HCT116 (cell line): ENCODE measurements around the gene SOCS7. TPM values are rescaled to one million over a fixed set of nuclear protein-coding genes. Genes with fewer than 3 reads are reported as not detected.

ENCODE experiments used
- ATAC-seq: fragments of 200-7000 bp; cut with Tn5 transposase; 2 replicates; pipeline ENCODE4 v1.9.1; 2020; ENCODE audit warnings: mild to moderate bottlenecking, moderate library complexity
- BruUV-seq: library from RNA; stranded (reverse); fragments of 400-500 nt; replicated peaks from 2 replicates; lab custom pipeline; 2021; lab: Mats Ljungman, UMichigan
- CTCF ChIA-PET: fragments of 300-600 bp; sonication (Branson Sonifier 250); formaldehyde crosslinking; loops from one replicate; lab custom pipeline; 2021; ENCODE audit warnings: antibody characterized with exemption; lab: Charles Lee
- POLR2A ChIA-PET: fragments of 300-600, 350-600 bp; sonication (Branson Sonifier 250); formaldehyde crosslinking; loops from one replicate; lab custom pipeline; 2021; ENCODE audit warnings: antibody characterized with exemption; lab: Charles Lee
- RAD21 ChIA-PET, 2 experiments: fragments of 300-600 bp; sonication (Branson Sonifier 250); formaldehyde crosslinking; loops; one replicate each; lab custom pipeline; 2023; ENCODE audit warnings: low total read pairs in 2 of 2; ENCODE audit not compliant: uncharacterized antibody in 2 of 2, unreplicated experiment in 2 of 2, low non-redundant PET in 1 of 2; lab: Charles Lee
- DNase-seq: peaks from one replicate; pipeline ENCODE4 v3.0.0-alpha.2; 2010; ENCODE audit warnings: low read depth, low spot score
- H2AFZ ChIP-seq: fragments of 200-600 bp; shearing (Covaris generic), sonication (generic); 2 replicates; pipeline ENCODE4 v1.6.1; 2017; ENCODE audit warnings: low read depth, mixed run types, mixed read lengths, antibody characterized with exemption, low read length; ENCODE audit not compliant: poor library complexity, severe bottlenecking
- H3K27ac ChIP-seq: 2 replicates; pipeline ENCODE4 v1.5.1; 2012; ENCODE audit warnings: low read depth, low read length
- H3K27me3 ChIP-seq: fragments of 200-600 bp; sonication (generic); 2 replicates; pipeline ENCODE4 v1.6.1; 2016; ENCODE audit warnings: mixed run types, low read length, mixed read lengths; ENCODE audit not compliant: insufficient read depth
- H3K36me3 ChIP-seq, 2 experiments: fragments of 200-500 bp in 1 of 2; fragments of 200-600 bp in 1 of 2; sonication (Bioruptor generic) in 1 of 2; sonication (generic) in 1 of 2; 2 replicates each; pipeline versions ENCODE4 v1.5.1 to v1.6.1; 2014 to 2016; ENCODE audit warnings: low read length in 2 of 2, inconsistent platforms in 1 of 2, mixed read lengths in 1 of 2, mixed run types in 1 of 2; ENCODE audit not compliant: insufficient read depth in 2 of 2, control insufficient read depth in 1 of 2
- H3K4me1 ChIP-seq, 2 experiments: fragments of 200-600 bp in 1 of 2; sonication (generic) in 1 of 2; 2 replicates each; pipeline versions ENCODE4 v1.5.1 to v1.6.1; 2012 to 2017; ENCODE audit warnings: low read length in 2 of 2, inconsistent platforms in 1 of 2, mild to moderate bottlenecking in 1 of 2, mixed read lengths in 1 of 2, mixed run types in 1 of 2, moderate library complexity in 1 of 2; ENCODE audit not compliant: insufficient read depth in 2 of 2, control insufficient read depth in 1 of 2
- H3K4me2 ChIP-seq: fragments of 200-600 bp; sonication (generic); 2 replicates; pipeline ENCODE4 v1.6.1; 2017; ENCODE audit warnings: mixed run types, low read length, mixed read lengths
- H3K4me3 ChIP-seq, 2 experiments: fragments of 200-600 bp in 1 of 2; sonication (generic) in 1 of 2; replicated peaks in 1 of 2; 2 replicates each; pipeline ENCODE4 v1.5.1; 2011 to 2016; ENCODE audit warnings: low read length in 2 of 2, control low read depth in 1 of 2, low read depth in 1 of 2, mild to moderate bottlenecking in 1 of 2, mixed read lengths in 1 of 2, mixed run types in 1 of 2
- H3K79me2 ChIP-seq: fragments of 200-600 bp; sonication (generic); 2 replicates; pipeline ENCODE4 v1.6.1; 2017; ENCODE audit warnings: mild to moderate bottlenecking, mixed run types, low read length, moderate library complexity, mixed read lengths; ENCODE audit not compliant: insufficient read depth
- H3K9ac ChIP-seq: fragments of 200-600 bp; sonication (generic); 2 replicates; pipeline ENCODE4 v1.6.1; 2016; ENCODE audit warnings: low read length, mixed read lengths
- H3K9me2 ChIP-seq: fragments of 200-600 bp; sonication (generic), shearing (Covaris generic); 2 replicates; pipeline ENCODE4 v1.6.1; 2017; ENCODE audit warnings: mixed run types, mild to moderate bottlenecking, moderate library complexity; ENCODE audit not compliant: insufficient read depth
- H3K9me3 ChIP-seq, 2 experiments: fragments of 200-500 bp in 1 of 2; fragments of 200-600 bp in 1 of 2; sonication (Bioruptor generic) in 1 of 2; sonication (generic) in 1 of 2; 2 replicates each; pipeline ENCODE4 v1.6.1; 2014 to 2017; ENCODE audit warnings: low read length in 2 of 2, mixed read lengths in 2 of 2, inconsistent platforms in 1 of 2, low read depth in 1 of 2, mild to moderate bottlenecking in 1 of 2, mixed run types in 1 of 2, moderate library complexity in 1 of 2; ENCODE audit not compliant: control insufficient read depth in 1 of 2, insufficient read depth in 1 of 2
- H4K20me1 ChIP-seq: fragments of 200-600 bp; sonication (generic), shearing (Covaris generic); 2 replicates; pipeline ENCODE4 v1.6.1; 2017; ENCODE audit warnings: mixed run types, mild to moderate bottlenecking, moderate library complexity; ENCODE audit not compliant: insufficient read depth
- CTCF ChIP-seq, 3 experiments: fragments of 200-600 bp in 1 of 3; sonication (generic) in 1 of 3; IDR thresholded peaks in 2 of 3; conservative IDR thresholded peaks in 1 of 3; 2 replicates each; pipeline ENCODE4 v1.5.1; 2012 to 2017; ENCODE audit warnings: low read depth in 2 of 3, low read length in 2 of 3, antibody characterized with exemption in 1 of 3, borderline replicate concordance in 1 of 3, control low read depth in 1 of 3, mild to moderate bottlenecking in 1 of 3, mixed read lengths in 1 of 3, mixed run types in 1 of 3, moderate library complexity in 1 of 3; ENCODE audit not compliant: insufficient read depth in 1 of 3
- EZH2phosphoT487 ChIP-seq: fragments of 200-600 bp; IDR thresholded peaks from 2 replicates; pipeline ENCODE4 v1.6.1; 2018; ENCODE audit warnings: antibody characterized with exemption, borderline replicate concordance
- FOSL1 ChIP-seq: IDR thresholded peaks from 2 replicates; pipeline ENCODE4 v1.6.1; 2012; ENCODE audit warnings: low read depth
- JUND ChIP-seq: IDR thresholded peaks from 2 replicates; pipeline ENCODE4 v1.6.1; 2012
- REST ChIP-seq: IDR thresholded peaks from 2 replicates; pipeline ENCODE4 v1.6.1; 2012; ENCODE audit warnings: low read depth
- SP1 ChIP-seq: IDR thresholded peaks from 2 replicates; pipeline ENCODE4 v1.6.1; 2012; ENCODE audit warnings: low read depth
- YY1 ChIP-seq: IDR thresholded peaks from 2 replicates; pipeline ENCODE4 v1.6.1; 2011; ENCODE audit warnings: low read length, low read depth, moderate library complexity, mild to moderate bottlenecking; ENCODE audit not compliant: insufficient replicate concordance; ENCODE audit errors: extremely low read depth
- ZBTB33 ChIP-seq: IDR thresholded peaks from 2 replicates; pipeline ENCODE4 v1.6.1; 2011; ENCODE audit warnings: mild to moderate bottlenecking, low read length, moderate library complexity; ENCODE audit not compliant: insufficient replicate concordance; ENCODE audit errors: extremely low read depth
- intact Hi-C: fragments of 100-400 bp; cut with micrococcal nuclease; formaldehyde crosslinking; loops from 2 replicates; pipeline ENCODE4 v1.10.0; 2022
- total RNA-seq: library from RNA; stranded (reverse); gene quantifications from one replicate; pipeline ENCODE4 v1.2.1, GENCODE V29; 2021; ENCODE audit not compliant: unreplicated experiment
- TF ChIP-seq, protein P1 (sequence below): IDR thresholded peaks from 2 replicates; pipeline ENCODE4 v1.6.1; 2012

SOCS7 gene
- total RNA-seq, 1 experiment from 2014 or later, result 49.9 TPM

DNA sequence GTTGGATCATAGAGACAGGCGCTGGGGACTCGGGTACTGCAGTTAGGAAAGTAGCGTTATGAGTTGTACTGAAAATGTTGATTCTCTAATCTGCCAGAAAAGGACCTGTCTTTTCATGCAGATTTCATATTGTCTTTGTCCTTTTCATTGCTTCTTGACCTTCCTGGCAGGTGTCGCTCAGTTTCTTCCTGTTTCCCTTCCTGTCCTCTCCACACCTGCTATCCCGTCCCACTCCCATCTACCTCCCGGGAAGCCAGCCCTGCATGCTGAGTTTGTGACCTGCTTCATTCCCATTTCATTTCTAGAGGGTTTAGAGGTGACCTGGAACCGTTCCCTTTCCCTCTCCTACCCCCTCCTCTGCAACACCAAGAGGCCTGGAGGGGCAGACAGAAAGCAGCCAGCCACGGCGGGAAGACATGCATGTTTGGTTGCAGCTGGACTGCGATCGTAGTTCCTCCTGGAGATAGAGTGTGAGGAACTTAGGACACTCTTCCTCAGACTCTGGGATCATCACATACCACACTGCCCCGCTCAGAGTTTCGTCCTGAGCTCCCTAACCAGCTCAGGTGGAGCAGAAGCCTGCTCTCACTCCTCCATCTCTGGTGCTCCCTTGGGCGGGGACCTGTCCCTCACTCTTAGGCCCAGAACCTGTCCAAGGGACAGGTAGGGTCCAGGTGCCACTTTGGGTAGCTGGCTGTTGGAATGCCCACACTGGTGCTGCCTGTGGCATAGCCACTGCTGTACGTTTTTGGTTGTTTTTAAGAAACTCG, 52.7 kb downstream of the SOCS7 start:
- no peaks in the 10 kb centered on the region for H3K9me3 ChIP-seq
- POLR2A ChIA-PET, result no interaction called here
- RAD21 ChIA-PET, result interaction anchor here in 1 of 2 experiments (0.8 kb wide), 1 partner anchor 55 kb away, joined by 5 read pairs; no protein-coding TSS in a partner anchor
- no peaks in the 10 kb centered on the region for H3K27me3 ChIP-seq
- intact Hi-C loops, result no loop called here
- H3K4me3 ChIP-seq, result no peak overlapping the region
- no peak overlapping the region for H3K9ac ChIP-seq
- no peak overlapping the region for H3K4me2 ChIP-seq
- no TSS peak for BruUV-seq
- no peak overlapping the region for H3K27ac ChIP-seq
- no peak for TF ChIP-seq YY1
- H2AFZ ChIP-seq, result no peak overlapping the region
- no peak for ATAC-seq
- CTCF ChIA-PET, result interaction anchor here (0.8 to 3.5 kb wide), 3 partner anchors 8 to 55 kb away, joined by 3 to 15 read pairs (median 3); no protein-coding TSS in a partner anchor
- no peak for DNase-seq
- no peaks in the 10 kb centered on the region for H3K9me2 ChIP-seq
- no peaks in the 10 kb centered on the region for H4K20me1 ChIP-seq
- H3K36me3 ChIP-seq, result peaks cover 2 to 15% of the 10 kb centered on the region in 2 experiments; a peak in 3 of 4 replicates
- H3K4me1 ChIP-seq, result peaks cover 0 to 5% of the 10 kb centered on the region in 2 experiments; a peak in 1 of 4 replicates
- no peaks in the 10 kb centered on the region for H3K79me2 ChIP-seq

DNA sequence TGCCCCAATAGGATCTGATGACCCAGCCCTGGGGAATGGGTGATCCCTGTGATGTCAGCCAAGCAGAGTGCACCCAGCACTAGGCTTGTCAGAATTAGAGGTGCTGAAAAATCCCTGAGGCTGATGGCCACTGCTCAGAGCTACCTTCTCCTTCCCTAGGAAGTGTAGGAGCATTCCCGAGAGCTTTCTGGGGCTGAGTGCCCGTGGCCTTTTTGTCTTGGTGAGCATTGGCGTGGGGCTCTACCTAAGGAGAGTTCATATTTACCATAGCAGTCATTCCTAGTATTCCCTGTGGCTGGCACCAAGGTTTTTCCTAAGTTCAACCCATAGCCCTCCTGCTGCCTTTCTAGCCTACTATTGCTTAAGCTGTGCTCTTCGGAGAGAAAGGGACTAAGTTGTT, 54.0 kb downstream of the SOCS7 start:
- DNase-seq, result no peak
- H3K9me2 ChIP-seq, result no peaks in the 10 kb centered on the region
- H3K4me1 ChIP-seq, result peaks cover 0 to 5% of the 10 kb centered on the region in 2 experiments; a peak in 1 of 4 replicates
- ChIA-PET POLR2A (no interaction called here), CTCF (interaction anchor here (1.0 kb wide), 1 partner anchor 57 kb away, joined by 3 read pairs; no protein-coding TSS in a partner anchor), RAD21 (no interaction called here)
- BruUV-seq, result no TSS peak
- no peaks in the 10 kb centered on the region for H3K27me3 ChIP-seq
- H3K4me2 ChIP-seq, result no peak overlapping the region
- no peaks in the 10 kb centered on the region for H3K79me2 ChIP-seq
- H3K9me3 ChIP-seq, result no peaks in the 10 kb centered on the region
- H4K20me1 ChIP-seq, result no peaks in the 10 kb centered on the region
- peaks cover 0 to 7% of the 10 kb centered on the region in 2 experiments; a peak in 1 of 4 replicates for H3K36me3 ChIP-seq
- H2AFZ ChIP-seq, result no peak overlapping the region
- intact Hi-C loops, result no loop called here
- ATAC-seq, result no peak
- no peak overlapping the region for H3K9ac ChIP-seq
- no peak overlapping the region for H3K4me3 ChIP-seq
- no peak overlapping the region for H3K27ac ChIP-seq
- TF ChIP-seq CTCF (IDR thresholded peaks at IDR 0.05 in 2 of 3, conservative IDR thresholded peaks at IDR 0.05 in 1 of 3; ENCODE audit: borderline replicate concordance in 1 of 3, insufficient read depth in 1 of 3, low read depth in 2 of 3, low read length in 2 of 3), result no peak
- TF ChIP-seq, protein P1, sequence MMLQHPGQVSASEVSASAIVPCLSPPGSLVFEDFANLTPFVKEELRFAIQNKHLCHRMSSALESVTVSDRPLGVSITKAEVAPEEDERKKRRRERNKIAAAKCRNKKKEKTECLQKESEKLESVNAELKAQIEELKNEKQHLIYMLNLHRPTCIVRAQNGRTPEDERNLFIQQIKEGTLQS, result no peak
- TF ChIP-seq REST, result no peak
- TF ChIP-seq SP1, result no peak
- no peak for TF ChIP-seq FOSL1
- TF ChIP-seq JUND, result no peak
- TF ChIP-seq EZH2phosphoT487, result no peak
- TF ChIP-seq ZBTB33, result no peak
